ENCODE data around the gene SLC45A2.

SLC45A2 gene

GRCh38 chr5:33934176-33934575 lies 50.3 kb downstream of the SLC45A2 start:
- Mint-ChIP-seq H3K27ac (no peak overlapping the region), H3K4me3 (no peak overlapping the region), H3K36me3 (ENCODE audit: low read depth) (no peaks in the 10 kb centered on the region), H3K9me3 (no peaks in the 10 kb centered on the region), H3K27me3 (ENCODE audit: low read depth, poor library complexity) (peaks cover 41% of the 10 kb centered on the region), H3K4me1 (peaks cover 5% of the 10 kb centered on the region)
- TF ChIP-seq CTCF (IDR thresholded peaks at IDR 0.05): no peak
- no peak for DNase-seq

GRCh38 chr5:33933723-33934169 lies 50.7 kb downstream of the SLC45A2 start:
- Mint-ChIP-seq H3K27ac (no peak overlapping the region), H3K36me3 (ENCODE audit: low read depth) (no peaks in the 10 kb centered on the region), H3K4me1 (peaks cover 5% of the 10 kb centered on the region), H3K27me3 (ENCODE audit: low read depth, poor library complexity) (peaks cover 37% of the 10 kb centered on the region), H3K9me3 (no peaks in the 10 kb centered on the region), H3K4me3 (no peak overlapping the region)
- no peak for DNase-seq
- no peak for TF ChIP-seq CTCF (IDR thresholded peaks at IDR 0.05)

- no peak for TF ChIP-seq CTCF (IDR thresholded peaks at IDR 0.05)
- Mint-ChIP-seq H3K4me3 (no peak overlapping the region), H3K9me3 (no peaks in the 10 kb centered on the region), H3K4me1 (peaks cover 3% of the 10 kb centered on the region), H3K27ac (no peak overlapping the region), H3K27me3 (ENCODE audit: low read depth, poor library complexity) (peaks cover 13% of the 10 kb centered on the region), H3K36me3 (ENCODE audit: low read depth) (no peaks in the 10 kb centered on the region)
- DNase-seq: no peak
These were observed 53.4 kb downstream of the SLC45A2 start for GRCh38 chr5:33931136-33931535.

- no peak overlapping the region for H3K27ac Mint-ChIP-seq
- H3K4me1 Mint-ChIP-seq: no peaks in the 10 kb centered on the region
- no peaks in the 10 kb centered on the region for H3K9me3 Mint-ChIP-seq
- no peaks in the 10 kb centered on the region for H3K36me3 Mint-ChIP-seq (ENCODE audit: low read depth)
- no peak overlapping the region for H3K4me3 Mint-ChIP-seq
- H3K27me3 Mint-ChIP-seq (ENCODE audit: low read depth, poor library complexity): peaks cover 7% of the 10 kb centered on the region
- TF ChIP-seq CTCF (IDR thresholded peaks at IDR 0.05): no peak
- DNase-seq: no peak
These were observed 54.4 kb downstream of the SLC45A2 start for GRCh38 chr5:33929925-33930690.

GRCh38 chr5:33928283-33928682 lies 56.2 kb downstream of the SLC45A2 start:
- Mint-ChIP-seq H3K9me3 (no peaks in the 10 kb centered on the region), H3K27me3 (ENCODE audit: low read depth, poor library complexity) (peaks cover 4% of the 10 kb centered on the region), H3K36me3 (ENCODE audit: low read depth) (no peaks in the 10 kb centered on the region), H3K4me3 (no peak overlapping the region), H3K27ac (no peak overlapping the region), H3K4me1 (no peaks in the 10 kb centered on the region)
- TF ChIP-seq CTCF (IDR thresholded peaks at IDR 0.05): no peak
- DNase-seq: no peak

GRCh38 chr5:33927685-33928084 lies 56.8 kb downstream of the SLC45A2 start:
- DNase-seq: no peak
- TF ChIP-seq CTCF (IDR thresholded peaks at IDR 0.05): no peak
- Mint-ChIP-seq H3K27ac (no peak overlapping the region), H3K36me3 (ENCODE audit: low read depth) (no peaks in the 10 kb centered on the region), H3K4me3 (no peak overlapping the region), H3K9me3 (no peaks in the 10 kb centered on the region), H3K4me1 (no peaks in the 10 kb centered on the region), H3K27me3 (ENCODE audit: low read depth, poor library complexity) (peaks cover 4% of the 10 kb centered on the region)
